Dermis microvascular lymphatic vessel endothelial cell (primary cell): ENCODE data around the gene UNC13D. TPM values are rescaled to one million over a fixed set of nuclear protein-coding genes. Genes with fewer than 3 reads are reported as not detected.
"Not testable (repeated sequence)": the region's sequence is repeated elsewhere in the genome, so short reads cannot be mapped to it uniquely, and the experiment has no call there.

ENCODE experiments used
- DNase-seq, 2 donors: peaks; one replicate each; pipeline versions ENCODE4 v3.0.0 to v3.0.0-alpha.2; 2010; ENCODE audit warnings: low read depth in 2 of 2
- total RNA-seq: library from RNA; depleted of rRNA; stranded (reverse); fragments of >200 nt; gene quantifications from 2 replicates; pipeline ENCODE4 v1.2.1, GENCODE V29; 2014

UNC13D gene
- total RNA-seq, 1 donor from 2014 or later: 2.8 TPM

- DNase-seq: peak; percentile 83 to 95
These were observed 9.2 kb upstream of the UNC13D start for GRCh38 chr17:75853433-75853832.

DNA sequence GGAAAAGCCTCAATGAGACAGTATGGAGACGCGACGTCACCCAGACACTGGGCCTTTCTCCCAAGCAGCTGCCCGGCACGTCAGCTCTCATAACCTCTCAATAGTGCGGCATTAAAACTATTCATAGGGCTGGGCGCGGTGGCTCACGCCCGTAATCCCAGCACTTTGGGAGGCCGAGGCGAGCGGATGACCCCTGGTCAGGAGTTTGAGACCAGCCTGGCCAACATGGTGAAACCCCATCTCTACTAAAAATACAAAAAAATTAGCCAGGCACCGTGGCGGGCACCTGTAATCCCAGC lies 7.4 kb upstream of the UNC13D start:
- DNase-seq: not testable (repeated sequence)

GRCh38 chr17:75850928-75851692 lies 6.9 kb upstream of the UNC13D start:
- DNase-seq: no peak

GRCh38 chr17:75849724-75850123 lies 5.5 kb upstream of the UNC13D start:
- DNase-seq: peak in 1 of 2 donors; percentile 42

- DNase-seq: no peak
These were observed 5.1 kb upstream of the UNC13D start for GRCh38 chr17:75849279-75849646.

DNA sequence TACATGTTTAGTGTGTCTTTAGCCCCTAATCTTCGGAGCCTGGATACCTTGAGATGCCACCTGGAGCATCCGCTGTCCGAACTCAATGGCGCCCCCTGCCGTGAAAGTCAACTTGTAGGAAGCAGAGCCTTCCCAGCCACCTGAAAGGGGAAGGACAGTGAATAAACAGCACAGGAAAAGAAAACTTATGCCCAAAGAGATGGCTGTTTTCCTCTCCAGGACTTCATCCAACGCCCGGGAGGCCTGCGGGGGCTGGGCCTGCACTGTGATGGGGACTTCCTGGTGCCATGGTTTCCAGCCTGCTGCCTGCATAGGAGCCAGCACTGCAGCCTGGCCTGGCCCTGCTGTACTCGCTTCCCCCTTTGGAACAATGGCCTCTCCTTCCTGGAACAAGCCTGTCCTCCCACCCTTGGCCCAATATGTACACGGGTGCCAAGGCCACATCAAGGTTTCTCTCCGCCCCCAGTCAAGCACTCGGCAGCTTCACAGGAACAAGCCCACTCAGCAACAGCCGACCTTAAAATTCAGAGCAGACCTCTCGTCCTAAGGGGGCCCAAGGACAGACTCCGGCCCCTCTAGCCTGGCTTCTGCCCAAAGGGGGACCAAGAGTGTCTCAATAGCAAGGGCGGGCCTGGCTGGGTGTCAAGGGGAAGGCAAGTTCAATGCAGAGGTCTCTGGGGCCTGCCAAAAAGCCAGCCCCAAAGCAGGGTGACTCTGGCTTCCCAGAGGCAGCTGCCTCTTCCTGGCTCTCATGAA lies 4.5 kb upstream of the UNC13D start:
- DNase-seq: peak; percentile 89 to 96

DNA sequence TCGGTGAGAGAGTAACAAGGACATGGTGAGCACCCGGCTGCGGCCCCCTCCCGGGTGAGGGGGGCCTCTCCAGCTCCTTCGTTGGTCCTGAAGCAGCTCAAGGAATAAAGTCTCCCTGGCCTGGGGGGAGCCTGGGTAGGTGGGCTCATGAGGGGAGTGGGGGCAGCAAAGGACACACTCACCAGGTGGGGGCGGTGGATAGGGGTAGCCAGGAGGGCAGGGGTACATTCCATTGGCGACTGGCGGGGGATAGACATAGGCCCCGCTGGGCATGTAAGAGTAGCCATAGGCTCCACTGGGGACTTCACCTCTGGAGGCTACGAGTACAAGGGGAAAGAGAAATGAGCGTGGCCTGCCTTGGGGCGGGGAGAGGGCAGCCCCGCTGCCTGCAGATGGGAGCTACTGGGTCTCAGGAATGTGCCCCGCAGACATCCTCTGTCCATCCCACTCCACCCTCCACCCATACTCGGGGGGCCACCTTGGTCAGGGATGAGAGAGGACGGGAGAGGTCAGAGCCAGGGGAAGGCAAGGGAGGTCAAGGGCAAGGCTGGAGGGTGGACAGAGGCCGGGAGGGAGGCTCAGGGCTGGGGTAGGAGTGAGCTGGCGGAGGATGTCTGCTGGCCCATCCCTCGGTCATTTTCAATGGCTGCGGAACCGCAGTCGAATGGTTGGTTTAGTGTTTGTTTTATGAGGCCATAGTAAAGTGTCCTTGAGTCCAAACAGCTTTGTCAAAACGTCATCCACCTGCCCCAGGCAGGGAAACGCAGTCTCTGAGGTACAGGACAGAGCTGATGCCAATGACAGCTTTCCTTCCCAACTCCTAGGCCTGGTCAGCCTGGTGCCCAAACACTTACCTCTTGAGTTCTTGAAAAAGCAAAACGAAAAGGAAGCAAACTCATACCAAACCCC lies 3.7 kb upstream of the UNC13D start:
- DNase-seq: no peak

GRCh38 chr17:75846692-75847613 lies 2.7 kb upstream of the UNC13D start:
- no peak for DNase-seq

- peak in 1 of 2 donors; percentile 37 for DNase-seq
These were observed 1.9 kb upstream of the UNC13D start for GRCh38 chr17:75845933-75846691.

- DNase-seq: peak in 1 of 2 donors; percentile 83
These were observed 981 bp upstream of the UNC13D start for GRCh38 chr17:75845058-75845711.

- peak in 1 of 2 donors; percentile 41 for DNase-seq
These were observed 390 bp upstream of the UNC13D start for GRCh38 chr17:75844530-75845057.

DNA sequence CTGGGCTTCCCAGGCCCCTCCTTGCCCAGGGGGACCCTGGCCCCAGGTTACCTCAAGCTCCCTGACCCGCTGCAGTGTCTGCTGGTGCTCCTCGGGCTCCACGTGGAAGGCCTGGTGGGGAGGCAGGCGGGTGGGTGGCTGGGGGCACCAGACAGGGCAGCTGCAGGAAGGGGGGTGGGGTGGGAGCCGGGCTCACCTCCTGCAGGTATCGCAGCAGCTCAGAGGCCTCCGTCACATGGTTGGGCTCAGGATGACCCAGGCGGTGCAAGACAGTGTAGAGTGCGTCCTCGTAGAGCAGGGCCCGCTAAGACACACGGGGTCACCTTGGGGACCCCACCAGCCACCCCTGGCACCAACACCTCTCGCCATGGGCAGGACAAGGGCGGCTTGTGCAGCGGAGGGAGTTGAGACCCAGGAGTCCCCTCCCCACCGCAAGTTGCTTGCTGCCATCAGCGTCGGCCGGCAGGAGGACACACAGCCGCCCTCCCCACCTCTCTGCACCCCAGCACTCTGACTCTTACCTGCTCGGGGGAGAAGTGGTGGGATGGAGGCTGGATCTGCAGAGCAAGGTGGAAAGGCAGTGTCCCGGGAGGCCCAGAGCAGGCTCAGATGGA lies 1.1 kb downstream of the UNC13D start:
- DNase-seq: no peak

GRCh38 chr17:75842411-75842810 lies 1.8 kb downstream of the UNC13D start:
- DNase-seq: no peak

DNA sequence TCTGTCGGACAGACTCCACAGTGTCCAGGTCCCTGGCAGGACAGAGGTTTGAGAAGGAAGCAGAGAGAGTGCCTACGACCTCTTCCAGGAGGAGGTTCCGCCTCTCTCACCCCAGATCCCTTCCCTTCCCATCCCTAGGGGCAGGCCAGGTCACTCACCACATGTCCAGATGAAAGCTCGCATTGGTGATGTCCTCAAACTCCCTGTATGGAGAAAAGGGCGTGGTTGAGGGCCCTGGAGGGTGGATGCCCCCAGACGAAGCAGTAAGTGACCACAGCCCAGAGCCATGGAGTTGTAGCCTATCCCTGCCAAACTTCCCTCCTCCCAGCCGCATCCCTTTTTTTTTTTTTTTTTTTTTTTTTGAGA lies 3.4 kb downstream of the UNC13D start:
- no peak for DNase-seq

GRCh38 chr17:75839942-75840798 lies 4.0 kb downstream of the UNC13D start:
- DNase-seq: no peak

GRCh38 chr17:75838410-75838809 lies 5.8 kb downstream of the UNC13D start:
- no peak for DNase-seq

DNA sequence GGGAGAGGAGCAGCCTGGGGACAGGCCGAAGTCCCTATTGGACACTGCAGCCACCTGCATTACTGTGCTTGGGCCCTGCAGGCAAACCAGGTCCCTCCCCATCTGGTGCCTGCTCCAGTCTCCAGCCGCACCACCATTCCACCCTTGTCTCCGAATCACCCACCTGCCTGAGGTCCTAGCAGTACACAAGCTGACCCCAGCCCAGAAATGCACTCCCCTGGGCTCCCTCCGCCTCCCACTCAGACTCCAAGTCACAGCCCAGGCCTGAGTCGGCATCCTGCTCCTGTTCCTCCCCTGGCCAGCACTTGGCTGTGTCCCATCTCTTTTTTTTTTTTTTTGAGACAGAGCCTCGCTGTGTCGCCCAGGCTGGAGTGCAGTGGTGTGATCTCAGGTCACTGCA lies 6.3 kb downstream of the UNC13D start:
- DNase-seq: no peak

DNA sequence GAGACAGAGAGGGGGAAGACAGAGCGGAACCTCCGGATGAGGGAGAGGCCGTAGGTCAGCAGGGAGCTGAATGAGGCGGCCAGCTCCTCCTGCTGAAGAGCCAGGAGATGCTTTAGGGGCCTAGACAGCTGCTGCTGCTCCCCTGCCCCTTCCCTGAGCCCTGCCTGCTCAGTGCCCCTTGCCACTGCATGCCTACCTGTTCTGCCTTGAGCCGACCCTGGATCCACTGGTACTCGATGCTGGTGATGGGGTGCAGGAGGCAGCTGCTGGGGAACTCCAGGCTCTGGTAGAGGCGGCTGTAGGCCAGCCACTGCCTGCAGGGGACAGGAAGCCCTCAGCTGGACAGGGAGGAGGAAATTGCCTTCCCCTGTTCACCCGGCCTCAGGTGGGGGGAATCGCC lies 7.6 kb downstream of the UNC13D start:
- DNase-seq: no peak
